Activated B cell treated with CpG ODN at 0.5 μM for 24 hours (primary cell): ENCODE measurements around the gene ZFHX3. TPM values are rescaled to one million over a fixed set of nuclear protein-coding genes. Genes with fewer than 3 reads are reported as not detected.

Source experiments
- ATAC-seq: fragments of 200-7000 bp; cut with Tn5 transposase; one replicate; pipeline ENCODE4 v1.10.0; 2021; ENCODE audit warnings: low read depth, mild to moderate bottlenecking, moderate library complexity
- CTCF ChIA-PET: fragments of 350-600 bp; sonication (Branson Sonifier 250); formaldehyde crosslinking; loops from one replicate; lab custom pipeline; 2021; ENCODE audit warnings: antibody characterized with exemption; lab: Charles Lee
- POLR2A ChIA-PET: fragments of 350-600 bp; sonication (Branson Sonifier 250); formaldehyde crosslinking; loops from one replicate; lab custom pipeline; 2021; ENCODE audit warnings: antibody characterized with exemption; lab: Charles Lee
- DNase-seq: peaks from one replicate; pipeline ENCODE4 v3.0.0; 2022
- H3K27ac Mint-ChIP-seq: one replicate; pipeline ENCODE4 v1.8.0; 2020; ENCODE audit warnings: mixed read lengths
- H3K27me3 Mint-ChIP-seq: one replicate; pipeline ENCODE4 v1.8.0; 2021; ENCODE audit warnings: mixed read lengths
- H3K36me3 Mint-ChIP-seq: one replicate; pipeline ENCODE4 v1.8.0; 2021; ENCODE audit warnings: low read depth, mixed read lengths
- H3K4me1 Mint-ChIP-seq: one replicate; pipeline ENCODE4 v1.8.0; 2021; ENCODE audit warnings: mixed read lengths
- H3K4me3 Mint-ChIP-seq: one replicate; pipeline ENCODE4 v1.8.0; 2020; ENCODE audit warnings: mild to moderate bottlenecking, mixed read lengths
- H3K9me3 Mint-ChIP-seq: one replicate; pipeline ENCODE4 v1.8.0; 2020; ENCODE audit warnings: mixed read lengths
- CTCF ChIP-seq: fragments of 200-600 bp; IDR thresholded peaks from one replicate; pipeline ENCODE4 v1.8.0; 2022; ENCODE audit warnings: antibody characterized with exemption, mild to moderate bottlenecking
- intact Hi-C: fragments of 100-400 bp; cut with micrococcal nuclease; formaldehyde crosslinking; loops from one replicate; pipeline ENCODE4 v1.15.1; 2024
- total RNA-seq: library from RNA; stranded (reverse); gene quantifications from 2 replicates; pipeline ENCODE4 v1.2.3, GENCODE V29; 2022

ZFHX3 gene
- total RNA-seq, 1 donor from 2014 or later: 9.2 TPM

GRCh38 chr16:72946063-72946462 is 101.9 kb downstream of the ZFHX3 start:
- TF ChIP-seq CTCF: no peak
- no peak overlapping the region for H3K4me3 Mint-ChIP-seq
- POLR2A ChIA-PET: no interaction called here
- H3K9me3 Mint-ChIP-seq: no peaks in the 10 kb centered on the region
- H3K27ac Mint-ChIP-seq: no peak overlapping the region
- intact Hi-C loops: no loop called here
- ATAC-seq (no peak), DNase-seq (no peak)
- H3K4me1 Mint-ChIP-seq: no peaks in the 10 kb centered on the region
- CTCF ChIA-PET: no interaction called here
- H3K27me3 Mint-ChIP-seq: no peaks in the 10 kb centered on the region
- H3K36me3 Mint-ChIP-seq: peaks cover 16% of the 10 kb centered on the region

GRCh38 chr16:72945611-72946010 is 102.3 kb downstream of the ZFHX3 start:
- H3K4me3 Mint-ChIP-seq: no peak overlapping the region
- DNase-seq: no peak
- no peak for TF ChIP-seq CTCF
- no peaks in the 10 kb centered on the region for H3K9me3 Mint-ChIP-seq
- no peak for ATAC-seq
- no peak overlapping the region for H3K27ac Mint-ChIP-seq
- CTCF ChIA-PET: no interaction called here
- H3K36me3 Mint-ChIP-seq: peaks cover 13% of the 10 kb centered on the region
- H3K27me3 Mint-ChIP-seq: no peaks in the 10 kb centered on the region
- intact Hi-C loops: no loop called here
- no peaks in the 10 kb centered on the region for H3K4me1 Mint-ChIP-seq
- POLR2A ChIA-PET: no interaction called here

- no peaks in the 10 kb centered on the region for H3K27me3 Mint-ChIP-seq
Measured at GRCh38 chr16:72944757-72945485, 103.0 kb downstream of the ZFHX3 start.

GRCh38 chr16:72942021-72942420 is 105.9 kb downstream of the ZFHX3 start:
- Mint-ChIP-seq H3K4me1 (no peaks in the 10 kb centered on the region), H3K27ac (no peak overlapping the region), H3K36me3 (no peaks in the 10 kb centered on the region), H3K27me3 (no peaks in the 10 kb centered on the region), H3K4me3 (no peak overlapping the region), H3K9me3 (no peaks in the 10 kb centered on the region)
- ATAC-seq: no peak
- no peak for DNase-seq
- TF ChIP-seq CTCF: no peak
- ChIA-PET CTCF (no interaction called here), POLR2A (no interaction called here)
- intact Hi-C loops: no loop called here

More at GRCh38 chr16:72944757-72945485, 103.0 kb downstream of the ZFHX3 start:
- no peaks in the 10 kb centered on the region for H3K9me3 Mint-ChIP-seq
- ATAC-seq (no peak), DNase-seq (no peak)
- no peak overlapping the region for H3K4me3 Mint-ChIP-seq
- intact Hi-C loops: no loop called here
- no peak overlapping the region for H3K27ac Mint-ChIP-seq
- H3K36me3 Mint-ChIP-seq: peaks cover 8% of the 10 kb centered on the region
- CTCF ChIA-PET: no interaction called here
- no peaks in the 10 kb centered on the region for H3K4me1 Mint-ChIP-seq
- POLR2A ChIA-PET: no interaction called here
- TF ChIP-seq CTCF: no peak

- no peak for DNase-seq
- H3K27ac Mint-ChIP-seq: no peak overlapping the region
- H3K36me3 Mint-ChIP-seq: no peaks in the 10 kb centered on the region
- no peaks in the 10 kb centered on the region for H3K27me3 Mint-ChIP-seq
- ChIA-PET CTCF (no interaction called here), POLR2A (no interaction called here)
- ATAC-seq: no peak
- TF ChIP-seq CTCF: no peak
- no peaks in the 10 kb centered on the region for H3K9me3 Mint-ChIP-seq
- no peak overlapping the region for H3K4me3 Mint-ChIP-seq
- intact Hi-C loops: no loop called here
- no peaks in the 10 kb centered on the region for H3K4me1 Mint-ChIP-seq
Measured at GRCh38 chr16:72940886-72941285, 107.0 kb downstream of the ZFHX3 start.
